NCI-H446 (cell line): ENCODE measurements around the gene S100B.
A peak's percentile ranks its signal among the peaks of the same experiment; 100 is the strongest.
"Not testable (repeated sequence)": the region's sequence is repeated elsewhere in the genome, so short reads cannot be mapped to it uniquely, and the experiment has no call there.

Experiments
- DNase-seq, 2 experiments: peaks; one replicate each; lab custom pipeline; 2025; lab: John Stamatoyannopoulos, UW

Gene S100B

GRCh38 chr21:46600978-46601377 lies 3.9 kb downstream of the S100B start:
- no peak for DNase-seq

- no peak for DNase-seq
Observed at GRCh38 chr21:46600305-46600704, 4.6 kb downstream of the S100B start.

GRCh38 chr21:46598581-46599572 lies 6.0 kb downstream of the S100B start:
- peak in 1 of 2 experiments; percentile 16 for DNase-seq

- DNase-seq: no peak
Observed at GRCh38 chr21:46597896-46598343, 7.0 kb downstream of the S100B start.

- DNase-seq: no peak
Observed at GRCh38 chr21:46597031-46597430, 7.9 kb downstream of the S100B start.

GRCh38 chr21:46596201-46596600 lies 8.7 kb downstream of the S100B start:
- DNase-seq: no peak

- no peak for DNase-seq
Observed at GRCh38 chr21:46594276-46594675, 10.6 kb downstream of the S100B start.

GRCh38 chr21:46585191-46585953 lies 19.5 kb downstream of the S100B start:
- no peak for DNase-seq

- no peak for DNase-seq
Observed at GRCh38 chr21:46581780-46582307, 23.0 kb downstream of the S100B start.

GRCh38 chr21:46579394-46579793 lies 25.5 kb downstream of the S100B start:
- not testable (repeated sequence) for DNase-seq

- not testable (repeated sequence) for DNase-seq
Observed at GRCh38 chr21:46577786-46578185, 27.1 kb downstream of the S100B start.

GRCh38 chr21:46572850-46573249 lies 32.0 kb downstream of the S100B start:
- no peak for DNase-seq

GRCh38 chr21:46570631-46571030 lies 34.3 kb downstream of the S100B start:
- DNase-seq: no peak

GRCh38 chr21:46570119-46570518 lies 34.8 kb downstream of the S100B start:
- no peak for DNase-seq

GRCh38 chr21:46569081-46569480 lies 35.8 kb downstream of the S100B start:
- no peak for DNase-seq

- no peak for DNase-seq
Observed at GRCh38 chr21:46568562-46568961, 36.3 kb downstream of the S100B start.

- no peak for DNase-seq
Observed at GRCh38 chr21:46567348-46567747, 37.5 kb downstream of the S100B start.

GRCh38 chr21:46564391-46564790 lies 40.5 kb downstream of the S100B start:
- no peak for DNase-seq

- no peak for DNase-seq
Observed at GRCh38 chr21:46562964-46563607, 41.8 kb downstream of the S100B start.

GRCh38 chr21:46562472-46562871 lies 42.4 kb downstream of the S100B start:
- DNase-seq: no peak

GRCh38 chr21:46561445-46562090 lies 43.3 kb downstream of the S100B start:
- DNase-seq: no peak
